Stimulated activated CD8-positive, alpha-beta memory T cell treated with anti-CD3 and anti-CD28 coated beads, Interleukin-7, amount 100 ng/mL, for 48 hours (primary cell): Measurements from ENCODE around the gene HSD17B8.

Experiments
- DNase-seq, 2 donors: peaks; one replicate each; pipeline ENCODE4 v3.0.0-alpha.2; 2020; ENCODE audit warnings: low read depth in 1 of 2; ENCODE audit errors: extremely low read depth in 1 of 2

The HSD17B8 gene

DNA sequence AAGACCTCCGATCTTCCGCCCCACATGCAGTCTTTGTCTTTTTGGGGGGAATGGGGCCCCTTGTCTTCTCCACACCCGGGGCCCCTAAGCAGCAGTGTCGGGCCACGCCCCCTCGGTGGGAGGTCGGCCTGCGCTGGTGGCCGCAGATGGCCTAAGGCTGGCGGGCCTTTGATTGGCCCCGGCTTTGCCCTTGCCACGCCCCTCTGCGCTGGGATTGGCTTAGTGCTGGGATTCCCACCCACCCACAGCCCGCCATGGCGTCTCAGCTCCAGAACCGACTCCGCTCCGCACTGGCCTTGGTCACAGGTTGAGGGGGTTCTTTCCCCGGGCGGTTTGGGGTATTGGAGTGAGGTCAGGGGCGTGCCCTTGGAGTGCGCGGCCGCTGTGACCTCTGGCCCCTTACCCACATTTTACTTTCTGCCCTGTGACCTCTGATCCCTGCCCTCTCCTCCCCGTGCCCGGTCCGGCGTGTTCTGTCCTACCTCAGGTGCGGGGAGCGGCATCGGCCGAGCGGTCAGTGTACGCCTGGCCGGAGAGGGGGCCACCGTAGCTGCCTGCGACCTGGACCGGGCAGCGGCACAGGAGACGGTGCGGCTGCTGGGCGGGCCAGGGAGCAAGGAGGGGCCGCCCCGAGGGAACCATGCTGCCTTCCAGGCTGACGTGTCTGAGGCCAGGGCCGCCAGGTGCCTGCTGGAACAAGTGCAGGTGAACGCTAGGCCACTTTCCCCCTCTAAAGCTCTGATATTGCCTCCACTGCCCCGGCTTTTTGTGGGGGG is at the start of gene HSD17B8:
TSS of gene HSD17B8 (plus strand) at position 241 of the 776 bp plus-strand sequence. CDS start at position 255, 14 bp downstream.
- DNase-seq, result peak; percentile 91 to 96

DNA sequence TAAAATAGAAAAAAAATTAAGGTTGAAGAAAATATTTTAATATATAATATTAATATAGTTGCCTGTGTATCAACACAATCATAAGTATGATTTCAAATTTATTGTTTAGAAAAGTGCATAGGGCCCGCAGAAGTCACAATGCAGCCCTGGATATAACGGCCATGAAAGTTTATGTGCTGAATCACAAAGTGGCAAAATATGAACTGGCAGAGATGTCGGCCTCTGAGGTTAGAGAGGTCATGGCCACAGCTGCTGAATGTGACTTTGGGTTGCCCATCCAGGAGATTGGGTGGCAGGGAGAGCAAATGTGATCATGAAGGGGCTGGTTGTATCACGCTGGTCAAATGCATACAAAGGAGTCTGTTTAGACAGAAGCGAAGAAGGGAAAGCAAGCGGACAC is 47.9 kb upstream of the HSD17B8 start:
- no peak for DNase-seq

DNA sequence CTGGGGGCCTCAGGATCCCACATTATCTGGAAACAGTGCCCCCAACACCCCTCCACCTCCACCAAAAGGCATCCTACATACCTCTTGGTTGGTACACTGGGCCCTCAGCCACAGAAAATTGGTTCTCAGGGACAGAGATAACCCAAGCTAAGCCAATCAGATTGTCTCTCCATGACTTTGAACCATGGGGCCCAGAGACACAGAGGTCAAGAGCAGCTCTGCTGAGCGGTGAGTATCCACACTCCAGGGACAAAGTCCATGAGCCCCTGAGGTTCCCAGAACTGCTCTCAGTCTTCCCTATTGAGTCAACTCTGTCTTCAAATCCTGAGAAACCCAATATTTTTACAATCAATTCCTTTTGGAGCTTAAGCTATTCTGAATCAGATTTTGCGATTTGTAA is 47.5 kb upstream of the HSD17B8 start:
- no peak for DNase-seq

DNA sequence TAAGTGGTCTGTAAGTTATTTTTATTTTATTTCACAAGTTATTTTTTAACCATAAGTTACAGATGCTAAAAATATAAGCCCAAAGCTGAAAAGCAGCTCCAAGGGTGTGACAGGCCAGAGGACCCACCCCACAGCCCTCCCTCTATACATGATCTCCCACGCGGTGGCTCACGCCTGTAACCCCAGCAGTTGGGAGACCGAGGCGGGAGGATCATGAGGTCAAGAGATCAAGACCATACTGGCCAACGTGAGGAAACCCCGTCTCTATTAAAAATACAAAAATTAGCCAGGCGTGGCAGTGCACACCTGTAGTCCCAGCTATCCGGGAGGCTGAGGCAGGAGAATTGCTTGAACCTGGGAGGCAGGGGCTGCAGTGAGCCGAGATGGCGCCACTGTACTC is 44.4 kb upstream of the HSD17B8 start:
- DNase-seq, result no peak

DNA sequence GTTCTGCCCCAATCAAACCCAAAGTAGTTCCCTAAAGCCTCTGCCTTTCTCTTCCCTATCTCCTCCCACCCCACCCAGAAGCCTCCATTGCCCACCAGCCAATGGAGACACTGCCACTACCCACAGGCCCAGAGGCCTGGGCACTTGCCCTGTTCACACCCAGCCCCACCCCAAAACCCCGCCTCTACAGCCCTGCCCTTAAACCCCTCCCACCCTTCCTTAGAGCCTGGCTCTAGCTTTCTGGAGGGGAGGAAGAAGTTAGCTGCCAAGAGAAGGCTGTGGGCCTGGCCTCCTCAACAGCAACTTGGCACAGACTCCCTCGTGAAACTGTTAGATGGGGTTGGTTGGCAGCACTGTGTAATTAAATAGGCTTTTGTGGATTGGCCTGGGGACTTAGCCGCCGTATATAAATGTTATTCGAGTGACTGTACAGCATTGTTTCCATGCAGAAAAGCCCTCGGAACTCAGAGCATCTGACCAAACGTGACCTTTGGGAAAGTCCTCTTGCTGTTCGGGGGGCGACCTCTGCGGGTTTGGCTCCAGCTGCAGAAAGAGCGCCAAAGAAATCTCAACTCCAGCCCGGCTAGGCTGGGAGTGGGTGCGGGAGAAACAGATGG is 43.6 kb upstream of the HSD17B8 start:
- no peak for DNase-seq

DNA sequence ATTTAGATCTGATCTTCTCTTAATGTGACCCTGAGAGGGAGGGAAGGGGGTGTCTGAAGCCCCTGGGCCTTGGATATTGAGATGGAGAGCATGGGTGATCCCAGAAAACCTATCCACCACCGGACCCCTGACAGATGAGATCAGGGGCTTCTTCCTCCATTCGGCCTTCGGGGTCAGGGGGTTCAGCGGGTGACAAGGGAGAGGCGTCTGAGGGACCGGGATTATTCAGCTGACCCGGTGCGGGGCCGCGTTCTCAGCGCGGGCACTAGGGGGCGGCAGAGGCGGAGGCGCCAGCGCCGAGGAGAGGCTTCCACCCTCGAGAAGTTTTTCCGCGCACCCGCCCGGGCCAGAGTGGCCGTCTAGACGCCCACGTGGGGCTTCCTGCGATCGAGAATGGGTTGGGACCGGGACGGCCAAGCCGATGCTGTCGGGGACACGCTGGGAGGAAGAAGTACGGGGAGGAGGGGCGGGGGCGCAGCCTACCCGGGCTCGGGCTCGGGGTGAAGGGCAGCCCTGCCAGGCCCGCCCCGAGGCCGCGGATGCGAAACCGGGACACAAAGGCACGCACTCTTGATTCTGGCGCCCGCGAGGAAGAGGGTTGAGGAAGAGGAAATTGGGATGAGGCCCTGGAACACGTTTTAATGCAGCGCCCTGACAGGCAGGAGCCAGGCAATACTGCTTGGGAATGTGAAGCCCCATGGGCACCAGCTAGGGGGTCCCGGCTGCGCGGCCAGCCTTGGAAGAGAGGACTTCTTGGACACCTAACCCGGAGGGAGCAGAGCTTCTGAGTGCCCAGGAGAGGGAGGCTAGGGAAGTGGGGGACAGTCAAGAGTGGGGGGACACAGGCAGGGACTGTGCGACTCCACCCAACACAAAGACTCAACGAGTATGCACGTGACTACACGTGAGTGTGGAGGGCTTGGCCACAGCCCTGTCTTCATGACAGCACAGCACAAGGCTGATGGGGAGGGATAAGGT is 42.8 kb upstream of the HSD17B8 start:
- peak; percentile 52 to 62 for DNase-seq

DNA sequence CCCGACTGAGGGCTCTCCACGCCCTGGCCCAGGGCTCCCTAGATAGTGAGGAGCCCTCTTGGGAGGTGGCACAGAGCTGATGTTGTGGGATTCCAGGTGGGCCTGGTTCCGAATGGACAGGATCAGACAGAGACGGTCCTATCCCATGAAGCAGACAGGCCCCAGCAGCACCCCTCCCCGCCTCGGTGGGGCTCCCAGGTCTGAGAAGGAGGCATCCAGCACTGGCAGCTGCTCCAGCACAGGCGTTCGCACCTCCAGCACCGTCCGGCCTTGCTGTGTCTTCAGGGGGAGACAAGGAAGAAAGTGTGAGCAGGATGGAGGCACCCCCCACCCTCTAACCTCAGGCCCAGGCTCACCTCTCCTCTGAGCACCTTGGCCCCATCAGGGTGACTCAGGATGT is 40.9 kb upstream of the HSD17B8 start:
- no peak for DNase-seq

DNA sequence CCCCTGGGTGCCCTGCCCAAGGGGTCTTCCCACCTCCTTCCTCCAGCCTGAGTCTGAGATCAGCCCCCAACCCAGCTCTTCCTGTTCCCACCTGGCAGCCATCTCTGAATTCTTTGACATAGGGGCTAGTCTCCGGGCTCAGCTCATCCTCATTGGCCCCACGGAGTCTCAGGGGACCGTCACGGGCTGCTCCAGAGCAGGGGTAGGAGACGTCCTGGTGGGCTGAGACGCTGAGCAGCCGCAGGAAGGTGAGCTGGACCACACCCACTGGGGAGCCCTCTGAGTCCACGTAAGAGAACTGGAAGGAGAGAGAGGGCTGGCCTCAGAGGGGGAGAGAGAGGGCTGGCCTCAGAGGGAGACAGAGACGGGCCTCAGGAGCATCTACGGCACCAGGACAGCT is 40.3 kb upstream of the HSD17B8 start:
- no peak for DNase-seq

DNA sequence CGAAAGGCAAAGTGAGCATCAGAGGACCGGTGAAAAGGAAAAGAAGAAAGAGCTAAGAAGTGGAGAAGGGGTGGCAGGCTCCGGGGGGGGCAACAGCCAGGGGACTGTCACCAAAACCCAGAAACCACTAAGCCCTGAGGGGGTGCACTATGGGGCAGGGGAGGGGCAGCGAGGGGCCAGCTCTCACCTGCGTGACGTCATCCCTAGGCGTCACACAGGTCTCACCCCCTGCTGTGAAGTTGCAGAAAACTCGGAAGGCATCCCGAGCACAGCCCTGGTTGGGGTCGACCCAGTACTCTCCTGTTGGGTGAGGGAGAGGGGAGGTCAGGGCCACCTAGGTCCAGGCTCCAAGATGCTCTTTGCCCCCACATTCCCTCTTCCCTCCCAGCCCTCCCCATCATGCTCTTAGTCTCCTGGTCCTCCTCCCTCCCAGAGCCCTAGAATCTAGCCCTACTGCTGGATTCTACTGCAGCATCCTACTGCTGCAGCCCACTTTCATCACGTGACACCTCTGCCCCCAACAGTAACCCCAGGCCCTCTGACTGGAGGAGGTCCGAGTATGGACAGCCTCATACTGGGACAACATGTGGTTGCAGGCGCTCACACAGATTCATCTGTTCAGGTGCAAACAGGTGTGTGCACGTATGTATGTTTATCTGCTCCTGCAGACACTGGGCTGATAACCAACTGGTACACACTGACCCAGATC is 39.6 kb upstream of the HSD17B8 start:
- DNase-seq, result no peak

DNA sequence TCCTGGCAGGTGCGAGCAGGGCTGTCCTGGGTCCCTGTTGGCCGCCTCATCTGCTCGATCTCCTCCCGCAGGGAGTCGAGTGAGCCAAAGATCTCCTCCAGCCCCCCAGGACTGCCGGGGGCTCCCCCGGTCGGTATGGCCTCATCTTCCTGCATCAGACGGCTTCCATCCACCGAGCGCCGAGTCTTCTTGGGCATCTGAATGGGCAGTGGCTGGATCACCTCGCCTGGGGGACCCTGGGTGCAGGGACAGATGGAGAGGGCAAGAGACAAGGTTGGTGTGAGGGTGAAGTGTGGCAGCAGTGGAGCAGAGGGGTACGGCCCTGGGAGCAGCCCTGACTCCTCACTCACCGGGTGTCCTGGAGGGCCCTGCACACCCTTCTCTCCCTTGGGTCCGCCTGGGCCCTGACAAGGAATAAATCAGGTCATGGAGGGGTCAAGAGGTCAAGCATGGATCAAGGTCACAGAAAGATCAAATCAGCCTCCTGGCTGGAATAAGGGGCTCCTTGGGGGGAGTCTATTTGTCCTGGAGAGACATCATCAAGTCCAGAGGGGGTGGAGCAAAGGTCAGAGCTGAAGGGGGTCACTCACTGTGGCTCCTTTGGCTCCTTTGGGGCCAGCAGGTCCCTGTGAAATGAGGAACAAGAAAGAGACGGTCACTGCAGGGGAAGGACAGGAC is 38.7 kb upstream of the HSD17B8 start:
- DNase-seq, result no peak

DNA sequence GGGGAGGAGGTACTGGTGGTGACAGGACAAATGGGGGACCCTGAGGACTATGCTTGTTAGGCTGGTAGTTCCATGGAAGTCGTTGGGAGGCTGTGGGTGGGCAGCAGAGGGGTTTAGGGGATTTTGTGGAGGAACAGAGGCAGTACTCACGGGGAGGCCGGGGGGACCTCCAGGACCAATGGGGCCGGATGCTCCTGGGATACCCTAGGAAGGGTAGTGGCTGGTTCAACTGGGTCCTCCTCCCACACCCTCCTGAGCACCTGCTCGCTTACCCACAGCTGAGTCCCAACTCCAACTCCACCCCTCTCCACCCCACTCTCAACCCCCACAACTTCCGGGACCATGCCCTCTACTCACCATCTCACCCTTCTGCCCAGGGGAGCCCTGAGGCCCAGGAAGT is 38.1 kb upstream of the HSD17B8 start:
- DNase-seq, result no peak

DNA sequence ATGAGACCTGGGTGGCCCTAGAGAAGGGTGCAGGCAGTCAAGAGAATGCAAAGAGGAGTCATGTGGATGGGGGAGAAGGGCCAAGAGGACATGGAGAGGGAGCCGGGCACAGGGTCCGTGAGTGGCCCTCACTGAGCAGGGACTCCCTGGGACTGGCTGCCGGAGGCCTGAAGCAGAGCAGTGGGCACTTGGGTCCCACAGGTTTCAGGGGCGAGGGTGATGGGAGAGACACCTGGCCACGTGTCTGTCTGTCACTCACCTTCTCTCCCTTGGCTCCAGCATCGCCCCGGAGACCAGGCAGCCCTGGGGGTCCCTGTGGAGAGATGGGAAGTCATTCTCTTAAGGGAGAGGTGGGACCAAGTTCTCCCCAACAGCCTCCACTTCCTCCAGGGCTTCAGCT is 37.6 kb upstream of the HSD17B8 start:
- no peak for DNase-seq

DNA sequence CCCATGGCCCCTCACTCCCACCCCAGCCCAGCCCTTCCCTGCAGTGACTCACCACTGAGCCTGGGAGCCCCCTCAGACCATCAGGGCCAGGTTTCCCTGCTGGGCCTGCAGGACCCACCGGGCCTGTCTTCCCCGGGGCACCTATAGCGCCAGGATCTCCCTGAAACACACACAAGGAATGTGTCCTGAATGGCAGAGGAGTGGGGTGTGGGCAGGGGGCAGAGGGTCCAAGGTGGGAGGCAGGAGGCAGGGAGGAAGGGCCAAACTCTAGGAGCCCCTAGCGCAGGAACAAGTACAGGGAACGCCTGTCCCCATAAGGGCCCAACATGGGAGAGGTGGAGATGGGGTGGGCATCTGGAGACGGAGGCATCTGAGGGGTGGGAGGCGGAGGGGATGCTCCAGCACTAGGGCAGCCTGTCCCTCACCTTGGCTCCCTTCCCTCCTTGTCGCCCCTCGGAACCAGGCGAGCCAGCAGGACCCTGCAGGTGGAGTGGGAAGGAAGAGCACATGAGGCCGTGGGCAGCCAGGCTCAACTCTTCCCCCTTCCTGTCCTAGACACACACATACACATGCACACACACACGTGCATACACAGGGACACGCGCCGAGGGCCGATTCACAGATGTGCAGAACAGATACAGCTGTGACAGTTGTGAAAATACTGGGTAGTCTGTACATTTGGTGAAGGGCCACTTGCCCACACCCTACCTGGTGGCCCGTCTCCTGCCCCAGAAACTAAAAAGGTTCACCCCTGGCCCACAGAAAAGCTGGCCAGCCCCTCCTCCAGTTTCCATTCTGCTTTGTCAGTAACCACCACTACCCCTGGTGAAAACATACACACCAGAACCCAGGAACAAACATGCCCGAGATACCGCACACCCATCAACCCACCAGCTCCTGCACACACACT is 36.8 kb upstream of the HSD17B8 start:
- DNase-seq, result no peak

DNA sequence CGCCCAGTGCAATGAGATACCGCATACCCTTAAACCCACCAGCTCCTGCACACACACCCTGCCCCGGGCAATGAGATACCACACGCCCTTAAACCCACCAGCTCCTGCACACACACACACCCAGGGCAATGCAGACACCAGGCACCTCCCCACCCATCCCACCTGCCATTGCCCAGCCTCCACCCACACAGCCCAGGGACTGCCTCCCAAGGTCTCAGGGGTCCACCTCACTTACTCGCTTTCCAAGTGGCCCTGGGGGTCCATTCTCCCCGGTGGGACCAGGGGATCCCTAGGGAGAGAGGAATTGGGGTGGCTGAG is 36.2 kb upstream of the HSD17B8 start:
- no peak for DNase-seq

DNA sequence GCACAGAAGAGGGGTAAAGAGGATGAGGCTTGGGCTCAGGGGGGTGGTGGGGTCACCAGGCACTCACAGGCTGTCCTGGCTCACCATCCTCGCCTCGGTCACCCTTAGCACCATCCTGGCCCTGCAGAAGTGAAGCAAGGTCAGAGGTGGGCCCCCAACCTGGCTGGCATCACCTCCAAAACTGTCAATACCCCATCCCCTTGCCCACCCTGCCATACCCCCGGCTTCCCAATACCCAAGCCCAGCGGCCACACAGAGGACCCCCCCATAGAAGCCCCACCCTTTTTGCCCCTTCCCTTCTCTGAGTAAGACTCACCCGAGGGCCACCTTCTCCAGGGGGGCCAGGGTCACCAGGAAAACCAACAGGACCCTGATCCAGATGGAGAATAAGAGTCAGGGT is 35.8 kb upstream of the HSD17B8 start:
- no peak for DNase-seq

DNA sequence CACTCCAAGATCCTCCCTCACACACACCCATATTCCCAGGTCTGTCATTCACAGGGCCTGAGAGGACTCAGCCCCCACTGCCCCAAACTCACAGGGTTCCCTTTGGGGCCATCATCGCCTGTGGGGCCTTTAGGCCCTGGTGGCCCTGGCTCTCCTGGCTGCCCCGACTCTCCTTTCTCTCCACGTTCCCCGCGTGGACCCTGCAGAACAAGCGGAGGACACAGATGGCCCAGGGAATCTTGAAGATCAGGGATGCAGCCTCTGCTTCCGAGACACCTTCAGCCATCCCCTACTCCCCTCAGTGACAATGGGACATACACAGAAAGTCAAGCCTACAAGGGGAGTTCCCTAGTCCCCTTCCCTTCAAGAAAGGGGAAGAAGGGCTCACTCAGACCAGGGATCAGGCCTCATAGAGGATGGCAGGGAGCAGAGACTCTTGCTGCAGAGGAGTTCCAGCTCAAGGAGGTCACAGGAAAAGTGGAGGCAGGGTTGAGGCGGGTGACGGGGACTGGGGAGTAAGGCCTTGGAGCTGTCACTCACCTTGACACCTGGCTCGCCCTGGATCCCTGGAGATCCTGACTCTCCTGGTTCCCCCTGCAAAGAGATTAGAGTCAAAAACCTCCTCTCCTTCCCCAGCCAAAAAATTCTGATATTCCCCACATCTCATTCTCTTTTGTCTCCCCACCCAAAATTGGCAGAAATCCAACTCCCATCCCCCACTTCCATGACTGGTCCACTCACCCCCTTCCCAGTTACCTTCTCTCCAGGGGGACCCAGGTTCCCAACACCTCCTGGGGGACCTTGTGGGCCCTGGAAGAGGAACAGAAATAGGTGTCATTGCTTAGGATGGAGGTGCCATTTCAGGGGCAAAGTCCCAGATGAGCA is 34.9 kb upstream of the HSD17B8 start:
- no peak for DNase-seq

DNA sequence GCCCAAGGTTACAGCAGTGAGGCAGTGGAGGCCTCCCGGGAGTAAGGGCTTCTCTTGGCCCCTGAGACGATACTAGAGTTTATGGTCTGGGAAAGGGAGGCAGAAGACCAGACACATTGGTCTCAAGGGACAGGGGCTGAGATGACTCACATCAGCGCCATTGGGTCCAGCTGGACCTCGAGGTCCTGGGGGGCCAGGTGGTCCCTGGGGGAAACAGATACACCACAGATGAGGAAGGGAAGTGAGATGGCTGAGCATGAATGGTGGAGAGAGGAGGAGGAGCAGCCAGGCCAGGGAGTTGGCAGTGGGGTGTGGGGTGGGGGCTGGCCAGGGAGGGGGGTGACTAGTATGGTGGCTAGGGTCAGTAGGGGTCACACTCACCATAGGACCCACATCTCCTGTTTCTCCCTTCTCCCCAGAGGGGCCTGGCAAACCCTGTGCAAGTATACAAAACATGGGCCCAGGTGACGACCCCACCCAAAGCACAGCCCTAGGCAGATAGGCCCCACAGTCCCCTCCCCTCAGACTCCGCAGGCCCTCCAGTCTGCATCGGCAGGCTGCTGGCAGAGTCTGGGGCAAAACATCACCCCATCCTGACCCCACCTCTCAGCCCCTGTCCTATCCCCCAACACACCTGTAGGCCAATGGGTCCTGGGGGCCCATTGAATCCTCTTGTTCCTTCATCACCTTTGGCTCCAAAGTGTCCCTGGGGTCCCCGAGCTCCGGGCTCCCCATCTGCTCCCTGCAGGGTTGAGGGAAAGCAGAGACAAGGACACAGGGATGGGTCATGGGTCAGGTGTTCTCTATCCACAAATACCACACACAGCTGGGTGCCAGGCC is 34.1 kb upstream of the HSD17B8 start:
- no peak for DNase-seq
